Activated CD8-positive, alpha-beta memory T cell treated with anti-CD3 and anti-CD28 coated beads for 1 hour (primary cell): ENCODE measurements around the gene PRTFDC1.
A peak's percentile ranks its signal among the peaks of the same experiment; 100 is the strongest.
"Not testable (repeated sequence)": the region's sequence is repeated elsewhere in the genome, so short reads cannot be mapped to it uniquely, and the experiment has no call there.

Experiments
- DNase-seq, 2 donors: peaks; one replicate each; pipeline ENCODE4 v3.0.0-alpha.2; 2020; ENCODE audit warnings: low read depth in 1 of 2; ENCODE audit errors: extremely low read depth in 1 of 2

Gene PRTFDC1

DNA sequence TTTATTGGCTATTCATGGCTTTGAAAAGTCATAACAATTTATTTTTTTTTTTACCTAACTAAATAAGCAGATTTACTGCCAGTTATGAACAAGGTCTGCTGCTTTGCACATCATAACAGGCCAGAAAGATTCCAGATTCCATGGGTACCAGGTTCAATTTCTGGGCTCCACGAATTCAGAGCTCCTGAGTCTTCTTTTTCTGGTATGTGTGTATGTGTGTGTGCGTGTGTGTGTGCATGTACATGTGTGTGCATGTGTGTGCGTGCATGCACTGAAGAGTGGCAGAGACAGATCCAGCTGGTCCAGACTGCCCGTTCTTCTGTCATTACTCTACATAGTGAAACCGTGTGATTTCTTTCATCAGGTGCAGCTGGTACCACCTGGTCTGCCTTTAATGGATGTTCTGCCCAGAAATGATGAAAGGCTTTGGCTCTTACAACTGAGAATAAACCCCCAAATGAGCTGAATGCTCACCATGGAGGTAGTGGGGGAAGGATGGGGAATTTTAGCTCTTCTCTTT is 14.6 kb upstream of the PRTFDC1 start:
- no peak for DNase-seq

DNA sequence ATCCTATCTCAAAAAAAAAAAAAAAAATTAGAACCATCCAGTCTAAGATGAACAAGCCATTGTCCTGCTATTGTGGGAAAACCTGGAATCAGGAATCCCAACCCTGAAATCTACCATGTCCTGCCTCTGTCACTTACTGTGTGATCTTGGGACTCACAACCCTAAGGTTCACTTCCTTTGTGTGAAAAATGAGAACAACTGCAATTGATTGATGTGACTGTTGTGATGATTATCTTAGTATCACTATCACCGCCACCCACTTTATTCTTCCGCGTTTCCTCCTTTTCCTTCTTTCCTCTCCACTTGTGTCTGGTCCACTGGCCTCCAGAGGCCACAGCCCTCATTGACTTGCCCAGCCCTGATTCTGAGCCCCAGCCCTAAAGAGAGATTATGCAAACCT is 12.6 kb upstream of the PRTFDC1 start:
- no peak for DNase-seq

DNA sequence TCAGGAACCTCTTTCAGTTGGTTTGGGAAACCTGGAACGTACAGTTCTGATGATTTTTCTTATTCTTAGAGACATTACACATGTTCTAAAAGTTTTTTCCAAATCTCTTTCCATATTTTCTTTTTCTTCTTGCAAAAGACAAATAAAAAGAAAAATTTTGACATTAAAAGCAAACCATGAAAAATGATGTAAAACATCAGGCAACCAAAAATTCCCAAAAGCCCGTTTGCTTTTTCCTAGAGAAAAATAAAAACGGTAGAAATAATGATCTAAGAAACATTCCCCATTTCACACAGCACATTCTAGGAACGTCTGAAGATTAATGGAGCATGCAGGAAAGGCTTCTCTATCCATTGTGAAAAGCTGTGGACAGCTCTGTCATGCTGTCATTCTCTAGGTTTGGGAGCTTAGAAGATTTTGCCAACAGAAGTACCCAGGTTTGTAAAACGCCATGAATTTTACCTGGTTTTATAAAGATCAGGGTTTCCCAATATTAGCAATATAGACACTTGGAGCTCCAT is 11.2 kb upstream of the PRTFDC1 start:
- DNase-seq, result no peak

DNA sequence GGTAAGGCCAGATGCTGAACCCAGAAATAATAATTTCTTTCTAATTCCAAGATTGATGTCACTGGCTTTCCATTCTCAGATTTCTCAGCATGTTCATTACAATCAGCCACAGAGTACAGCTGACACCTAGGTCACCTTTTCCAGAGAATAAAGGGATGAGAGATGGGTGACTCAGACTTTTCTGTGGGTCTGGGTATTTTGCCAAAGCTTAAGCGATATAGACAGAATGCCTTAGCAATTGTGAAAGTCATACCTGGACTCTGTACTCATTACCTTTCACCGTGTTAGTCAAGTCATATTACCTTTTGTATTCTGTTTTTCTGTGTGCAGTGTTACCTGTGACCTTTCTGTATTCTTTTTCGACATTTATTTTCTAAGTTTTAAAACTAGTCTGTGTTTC is 10.6 kb upstream of the PRTFDC1 start:
- DNase-seq, result no peak

DNA sequence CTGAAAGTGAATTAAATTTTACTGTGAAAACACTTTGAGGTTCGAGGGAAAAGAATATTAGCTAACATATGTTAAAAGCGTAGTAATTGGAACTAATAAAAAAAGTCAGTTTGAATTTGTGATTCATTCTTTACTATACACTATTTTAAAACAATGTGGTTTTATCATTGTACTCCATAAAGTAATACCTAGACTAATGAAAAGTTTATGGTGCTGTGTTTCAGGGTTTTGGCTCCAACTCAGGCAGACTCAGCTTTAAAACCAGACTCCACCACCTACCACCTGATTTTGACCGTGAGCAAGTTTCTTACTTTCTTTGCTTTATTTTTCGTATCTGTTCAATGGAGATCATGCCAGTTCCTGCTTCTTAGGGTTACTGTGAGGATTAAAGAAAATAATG is 9.2 kb upstream of the PRTFDC1 start:
- no peak for DNase-seq

DNA sequence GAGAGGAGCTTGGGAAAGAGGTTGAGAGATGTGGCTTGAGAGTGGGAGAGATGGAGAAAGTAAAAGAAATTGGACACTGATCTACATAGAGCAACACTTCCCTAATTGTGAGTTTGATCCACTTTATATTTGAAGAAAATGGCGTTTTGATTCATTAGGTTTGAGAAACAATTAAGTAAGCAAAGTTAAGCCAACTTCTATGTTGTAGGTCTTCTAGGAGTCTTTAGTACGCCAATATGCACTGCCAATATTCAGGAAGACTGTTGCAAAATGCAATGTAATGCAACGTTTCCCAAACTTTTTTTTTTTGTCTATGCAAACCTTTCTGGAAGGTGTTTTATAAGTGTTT is 7.0 kb upstream of the PRTFDC1 start:
- no peak for DNase-seq

DNA sequence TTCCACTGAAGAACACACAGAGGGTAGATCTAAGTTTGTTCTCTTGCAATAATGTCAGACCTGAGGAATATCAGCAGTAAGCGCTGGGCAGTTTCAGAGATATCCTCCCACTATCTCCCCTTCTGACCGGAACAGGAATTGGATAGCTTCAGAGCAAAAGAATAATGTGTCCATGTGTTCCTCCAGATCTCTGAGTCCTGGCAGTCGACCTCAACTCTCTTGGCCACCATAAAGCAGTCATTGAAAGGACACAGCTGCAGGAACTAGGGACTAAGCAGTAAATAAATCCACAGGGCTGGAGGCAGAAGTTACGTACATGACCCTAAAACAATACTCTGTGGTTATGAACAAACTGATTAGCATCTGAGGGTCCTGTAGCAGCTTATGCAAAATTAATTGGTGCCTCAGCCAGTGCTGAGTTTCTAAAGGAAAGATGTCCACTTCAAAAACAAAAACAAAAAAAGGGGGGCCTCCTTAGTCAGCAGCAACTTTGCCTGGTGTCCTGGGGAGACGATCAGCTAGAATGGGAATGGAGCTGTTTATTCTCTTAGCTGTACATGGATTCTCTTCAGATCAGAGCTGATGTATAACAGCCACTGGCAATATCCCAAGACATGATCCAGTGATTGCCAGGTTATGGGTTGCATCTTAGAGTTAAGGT is 6.4 kb upstream of the PRTFDC1 start:
- no peak for DNase-seq

DNA sequence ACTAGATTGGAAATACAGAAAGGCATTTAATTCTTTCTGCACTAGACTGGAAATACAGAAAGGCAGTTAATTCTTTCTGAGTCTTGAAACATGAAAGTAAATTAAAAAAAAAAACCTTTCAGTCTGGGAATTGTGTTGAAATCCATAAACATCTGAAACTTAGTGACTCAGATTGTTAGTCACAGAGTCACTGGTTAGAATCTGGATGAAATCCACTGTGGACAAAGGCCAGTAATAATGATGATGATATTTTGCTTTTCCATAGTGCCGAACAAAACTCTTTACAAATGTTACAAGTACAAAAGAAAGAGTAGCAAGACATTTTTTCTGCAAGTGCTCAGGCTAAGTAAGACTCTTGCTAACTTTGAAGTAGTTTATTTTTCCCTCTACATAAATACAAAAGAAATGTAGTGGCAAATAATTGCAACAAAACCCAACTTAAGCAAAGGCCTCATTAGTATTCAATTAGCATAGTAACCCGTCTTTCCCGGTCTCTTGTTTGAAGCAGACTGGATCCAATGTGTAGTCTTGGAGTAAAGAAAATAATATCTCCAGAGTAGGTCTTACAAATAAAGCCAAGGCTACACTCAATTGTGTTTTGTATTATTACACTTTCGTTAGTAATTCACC is 5.8 kb upstream of the PRTFDC1 start:
- DNase-seq, result no peak

DNA sequence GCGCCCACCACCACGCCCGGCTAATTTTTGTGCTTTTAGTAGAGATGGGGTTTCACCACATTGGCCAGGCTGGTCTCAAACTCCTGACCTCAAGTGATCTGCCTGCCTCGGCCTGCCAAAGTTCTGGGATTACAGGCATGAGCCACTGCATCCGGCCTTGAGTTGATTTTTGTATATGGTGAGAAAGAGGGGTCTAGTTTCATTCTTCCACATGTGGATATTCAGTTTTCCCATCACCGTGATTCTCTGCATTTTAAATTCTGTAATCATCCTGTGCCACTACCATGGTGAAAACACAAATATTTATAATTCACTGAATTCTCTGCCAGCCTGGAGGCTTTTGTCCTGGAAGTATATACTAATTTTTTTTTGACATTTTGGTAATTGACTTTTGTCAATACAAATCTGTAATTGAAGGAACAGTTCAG is 5.2 kb upstream of the PRTFDC1 start:
- not testable (repeated sequence) for DNase-seq

DNA sequence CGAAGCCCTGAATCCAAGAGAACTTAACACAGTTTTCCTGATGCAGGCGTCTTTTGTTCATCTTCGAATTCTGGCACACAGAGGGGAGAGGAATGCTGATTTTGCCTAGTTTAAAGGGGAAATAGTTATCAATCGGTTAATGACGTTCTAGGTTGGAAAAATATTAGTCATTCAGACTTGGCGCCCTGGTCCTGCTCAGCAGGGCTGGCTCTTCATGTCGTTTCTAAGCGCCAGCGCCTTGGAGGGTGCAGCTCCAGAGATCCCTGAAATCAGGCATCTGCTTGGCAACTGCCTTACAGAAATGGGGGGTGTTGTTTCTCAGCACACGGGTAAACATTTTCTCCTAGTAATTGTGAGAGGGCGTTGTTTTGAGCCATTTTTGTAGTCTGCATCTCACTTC is 1.3 kb upstream of the PRTFDC1 start:
- no peak for DNase-seq

DNA sequence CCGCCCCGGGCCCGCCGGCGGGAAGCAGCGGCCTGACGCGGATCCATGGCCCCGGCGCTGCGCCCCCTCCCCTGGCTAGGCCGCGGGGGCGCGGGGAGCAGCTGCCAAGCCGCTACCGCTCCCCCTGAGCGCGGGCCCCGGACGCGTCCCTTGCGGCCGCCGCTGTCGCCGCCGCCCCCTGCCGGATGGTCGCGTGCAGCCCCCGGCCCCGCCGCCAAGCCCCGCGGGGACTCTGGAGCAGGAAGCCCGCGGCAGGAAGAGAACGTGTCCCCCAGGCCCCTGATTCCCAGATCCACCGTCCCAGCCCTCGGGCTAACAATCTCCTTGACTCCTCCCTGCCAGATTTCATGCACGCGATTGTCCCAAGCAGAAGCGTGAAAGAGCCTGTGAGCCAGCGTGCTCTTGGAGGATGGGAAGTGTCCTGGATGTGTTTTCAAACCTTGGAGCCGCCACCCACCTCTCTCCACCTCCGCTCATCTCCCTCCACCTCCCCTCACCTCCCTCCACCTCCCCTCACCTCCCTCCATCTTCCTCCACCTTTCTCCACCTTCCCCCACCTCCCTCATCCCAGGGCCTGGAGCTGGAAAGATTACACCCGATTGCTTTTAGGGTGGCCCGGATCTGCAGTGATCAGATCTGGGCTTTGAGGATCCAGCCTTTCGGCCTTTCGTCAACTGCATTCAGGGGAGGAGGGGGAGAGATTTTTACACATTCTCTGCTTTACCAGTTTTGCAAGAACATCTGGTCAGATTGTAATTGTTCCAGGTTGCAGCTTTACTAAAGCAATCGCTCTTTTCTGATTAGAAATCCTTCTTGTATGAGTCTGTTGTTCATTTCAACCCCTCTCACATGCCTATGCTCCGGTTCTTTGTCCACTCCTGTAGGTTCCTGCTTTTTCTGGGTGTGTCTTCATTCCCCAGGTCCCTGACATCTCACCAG is 570 bp upstream of the PRTFDC1 start:
- peak in 1 of 2 donors; percentile 47 for DNase-seq

DNA sequence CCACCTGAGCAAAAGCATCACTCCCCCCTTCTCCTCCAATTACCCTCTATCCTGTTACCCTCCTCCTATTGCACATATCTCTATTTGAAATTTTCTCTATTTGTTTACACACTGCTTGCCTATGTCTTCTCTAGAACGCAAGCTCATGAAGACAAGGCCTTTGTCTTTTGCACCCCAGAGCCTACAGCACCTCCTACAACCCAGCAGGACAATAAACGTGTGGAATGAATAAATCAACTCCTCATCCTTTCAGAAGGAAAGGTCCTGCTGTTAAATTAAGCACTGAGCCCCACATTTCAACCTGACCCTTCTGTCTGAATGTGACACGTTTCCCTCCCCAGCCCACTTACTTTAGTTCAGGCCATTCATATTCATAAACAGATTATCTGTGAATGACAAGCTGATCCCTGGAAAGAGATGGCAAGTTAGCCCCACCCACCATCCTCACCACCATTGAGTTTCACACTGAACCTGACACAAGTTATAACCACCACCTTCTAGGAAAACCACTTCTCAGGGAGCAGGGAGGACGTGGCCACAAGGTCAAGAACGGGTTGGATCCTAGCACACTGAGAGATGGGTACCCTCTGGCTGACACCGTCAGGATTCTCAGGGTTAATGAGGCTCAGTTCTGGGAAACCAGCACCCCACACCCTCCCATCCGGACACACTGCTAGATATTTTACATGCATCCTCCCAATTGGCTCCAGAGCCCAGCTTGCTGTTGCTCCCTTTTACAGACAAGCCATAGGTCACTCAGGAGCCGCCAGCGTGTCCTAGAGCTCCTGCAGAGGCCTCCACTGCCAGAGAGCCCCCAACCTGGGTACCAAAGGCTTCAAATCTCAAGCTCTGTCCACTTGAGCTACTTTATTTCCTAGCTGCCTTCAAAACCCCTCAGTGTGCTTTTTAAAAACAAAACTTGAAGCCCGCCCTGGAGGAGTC is 934 bp downstream of the PRTFDC1 start:
- no peak for DNase-seq

DNA sequence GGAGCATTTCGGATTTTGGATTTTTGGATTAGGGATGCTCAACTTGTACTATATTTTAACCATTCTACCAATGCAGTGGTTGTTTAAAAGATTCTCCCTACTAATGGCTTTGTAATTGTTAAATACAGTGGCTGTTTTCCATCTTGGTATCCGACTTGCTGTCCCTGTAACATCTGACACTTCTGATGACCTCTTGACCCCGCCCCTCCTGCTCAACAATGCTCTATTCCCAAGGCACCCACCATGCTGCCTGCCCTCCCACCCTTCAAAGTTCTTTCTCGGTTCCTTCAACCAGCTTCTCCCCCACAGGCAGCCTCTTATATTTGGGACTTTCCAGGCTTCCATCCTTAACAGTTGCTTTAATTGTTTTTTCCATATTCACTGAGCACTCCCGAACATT is 2.0 kb downstream of the PRTFDC1 start:
- DNase-seq, result no peak

DNA sequence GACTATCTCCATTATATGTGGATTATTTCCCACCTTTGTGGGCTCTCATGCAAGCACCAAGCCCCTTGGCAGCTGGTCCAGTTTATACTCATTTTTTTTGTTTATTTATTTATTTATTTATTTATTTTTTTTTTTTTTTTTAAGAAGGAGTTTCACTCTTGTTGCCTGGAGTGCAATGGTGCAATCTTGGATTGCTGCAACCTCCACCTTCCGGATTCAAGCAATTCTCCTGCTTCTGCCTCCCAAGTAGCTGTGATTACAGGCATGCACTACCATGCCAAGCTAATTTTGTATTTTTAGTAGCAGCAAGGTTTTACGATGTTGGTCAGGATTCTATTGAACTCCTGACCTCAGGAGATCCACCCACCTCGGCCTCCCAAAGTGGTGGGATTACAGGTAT is 2.8 kb downstream of the PRTFDC1 start:
- no peak for DNase-seq

DNA sequence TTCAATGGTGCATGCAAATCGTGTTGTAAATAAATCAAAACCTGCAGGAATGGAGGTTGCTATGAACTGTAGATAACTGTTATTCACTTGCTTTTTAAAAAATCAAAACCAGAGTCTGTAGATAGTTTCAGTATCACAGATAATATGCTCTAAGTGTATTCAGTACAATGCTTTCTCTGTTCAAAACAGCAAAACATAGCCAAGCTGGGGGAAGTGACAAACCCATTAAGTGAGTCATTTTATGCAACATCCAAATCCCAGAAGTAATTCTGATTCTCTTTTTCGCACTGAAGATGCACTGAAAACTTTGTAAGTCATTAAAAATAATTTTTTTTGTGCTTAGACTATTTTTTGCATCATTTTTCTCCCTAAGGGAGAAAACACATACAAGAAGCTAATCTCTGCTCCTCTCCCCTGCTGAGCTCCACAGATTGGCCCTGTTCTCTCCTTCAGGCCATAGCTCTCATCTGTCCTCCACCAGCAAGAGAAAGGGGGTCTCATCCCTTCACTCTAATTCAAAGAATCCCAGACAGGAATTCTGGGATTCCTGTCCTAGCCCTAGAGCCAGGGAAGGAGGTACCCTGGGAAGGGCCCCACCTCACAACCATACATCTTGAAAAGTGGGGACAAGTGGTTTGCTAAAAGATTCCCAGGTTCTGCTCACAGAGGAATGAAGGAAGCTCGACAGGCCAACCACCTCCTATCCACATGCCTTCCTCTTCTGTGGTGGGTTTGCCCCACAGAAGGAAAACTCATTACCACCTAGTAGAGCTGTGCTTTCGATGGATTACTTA is 4.9 kb downstream of the PRTFDC1 start:
- DNase-seq, result no peak

DNA sequence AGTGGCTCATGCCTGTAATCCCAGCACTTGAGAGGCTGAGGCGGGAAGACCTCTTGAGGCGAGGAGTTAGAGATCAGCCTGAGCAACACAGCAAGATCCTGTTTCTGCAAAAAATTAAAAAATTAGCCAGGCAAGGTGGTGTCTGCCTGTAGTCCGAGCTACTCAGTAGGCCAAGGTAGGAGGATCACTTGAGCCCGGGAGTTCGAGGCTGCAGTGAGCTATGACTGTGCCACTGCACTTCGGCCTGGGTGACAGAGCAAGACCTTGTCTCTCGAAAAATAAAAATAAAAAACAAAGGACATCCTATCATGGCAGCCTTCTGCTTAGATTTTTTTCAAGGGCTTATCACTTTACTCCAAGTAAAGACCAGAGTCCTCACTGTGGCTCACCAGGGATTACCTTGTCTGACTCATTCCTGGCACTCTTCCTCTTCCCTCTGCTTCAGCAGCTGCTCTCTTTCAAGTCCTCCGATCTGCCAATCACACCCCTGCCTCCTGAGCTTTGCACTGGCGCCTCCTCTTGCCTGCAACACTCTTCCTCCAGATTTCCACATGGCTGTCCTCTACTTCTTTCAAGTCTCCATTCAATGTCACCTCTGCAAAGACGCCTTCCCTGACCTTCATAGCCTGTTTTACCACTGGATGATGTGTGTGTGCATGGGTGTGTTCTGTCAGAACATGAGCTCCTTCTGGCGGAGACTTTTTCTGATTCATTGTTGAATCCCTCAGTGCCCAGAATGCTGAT is 7.7 kb downstream of the PRTFDC1 start:
- DNase-seq, result no peak

DNA sequence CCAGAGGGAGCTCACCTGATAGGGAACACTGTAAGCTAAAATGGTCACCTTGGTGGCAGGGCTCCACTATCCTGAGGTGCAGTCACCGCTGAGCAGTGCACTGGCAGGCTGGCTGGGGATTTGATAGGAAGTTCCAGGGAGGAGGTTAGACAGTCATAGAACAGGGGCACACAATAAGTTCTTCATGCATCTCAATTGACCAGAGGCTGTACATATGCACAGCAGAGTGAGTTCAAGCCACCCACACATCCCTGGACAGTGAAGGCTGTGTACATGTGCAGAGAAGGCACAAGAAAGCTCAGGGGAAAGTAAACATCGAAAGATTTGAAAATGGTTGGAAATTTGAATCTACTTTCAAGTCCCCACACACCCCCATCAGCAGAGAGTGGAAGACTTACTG is 13.9 kb downstream of the PRTFDC1 start:
- no peak for DNase-seq

DNA sequence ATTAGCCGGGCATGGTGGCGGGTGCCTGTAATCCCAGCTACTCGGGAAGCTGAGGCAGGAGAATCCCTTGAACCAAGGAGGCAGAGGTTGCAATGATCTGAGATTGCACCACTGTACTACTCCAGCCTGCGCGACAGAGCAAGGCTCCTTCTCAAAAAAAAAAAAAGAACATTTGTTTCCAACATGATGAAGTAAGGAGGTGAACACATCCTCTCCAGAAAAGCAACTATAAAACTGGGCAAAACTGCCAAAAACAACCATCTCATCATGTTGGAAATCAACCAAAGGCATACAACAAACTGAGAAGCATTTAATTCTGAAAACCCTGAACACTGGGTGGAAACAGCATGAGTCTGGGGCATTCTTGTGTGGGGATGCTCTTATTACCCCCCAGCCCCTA is 14.3 kb downstream of the PRTFDC1 start:
- no peak for DNase-seq
